ENCODE data around the gene FAM229A.

Gene FAM229A

DNA sequence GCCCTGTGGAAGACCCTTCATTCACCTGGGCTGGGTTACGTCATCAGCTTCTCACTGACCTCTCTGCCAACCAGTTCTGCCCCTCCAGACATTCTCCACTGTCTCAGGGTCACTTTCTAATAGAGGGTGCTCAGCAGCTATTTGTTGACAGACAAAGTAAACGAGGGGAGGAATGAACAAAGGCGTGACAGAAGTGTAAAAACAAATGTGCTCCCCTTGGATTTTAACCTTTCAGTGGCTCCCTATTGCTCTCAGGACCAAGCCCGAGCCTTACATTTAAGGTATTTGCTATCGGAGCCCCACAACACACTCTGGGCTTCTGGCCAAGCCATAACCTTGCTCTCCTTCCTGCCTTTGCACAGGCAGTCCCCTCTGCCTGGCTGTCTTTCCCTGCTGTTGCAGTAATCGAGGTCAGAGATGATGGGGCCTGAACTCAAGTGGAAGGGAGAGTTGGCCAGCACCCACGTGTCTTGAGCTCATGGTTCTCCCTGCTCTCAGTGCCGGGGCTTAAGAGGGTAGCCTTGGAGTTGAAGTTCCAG, 16.9 kb downstream of the FAM229A start:
- DNase-seq = no peak

GRCh38 chr1:32342704-32343103, 19.6 kb downstream of the FAM229A start:
- DNase-seq = no peak

DNA sequence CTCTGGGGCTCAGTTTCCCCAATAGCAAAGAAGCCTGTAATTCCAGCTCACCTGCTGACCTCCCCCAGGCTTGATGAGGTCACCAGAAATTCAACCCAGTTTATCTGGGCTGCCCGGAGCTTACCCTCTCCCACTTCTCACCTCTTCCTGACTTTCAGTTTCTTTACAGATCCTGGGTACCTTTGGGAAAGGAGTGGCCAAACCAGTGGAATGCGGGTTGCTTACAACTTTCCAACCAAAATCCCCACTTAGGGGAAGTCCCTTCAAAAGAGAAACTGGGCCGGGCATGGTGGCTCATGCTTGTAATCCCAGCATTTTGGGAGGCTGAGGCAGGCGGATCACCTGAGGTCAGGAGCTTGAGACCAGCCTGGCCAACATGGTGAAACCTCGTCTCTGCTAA, 20.3 kb downstream of the FAM229A start:
- no peak for DNase-seq

- DNase-seq = no peak
These were observed 21.0 kb downstream of the FAM229A start for GRCh38 chr1:32341186-32341757.

DNA sequence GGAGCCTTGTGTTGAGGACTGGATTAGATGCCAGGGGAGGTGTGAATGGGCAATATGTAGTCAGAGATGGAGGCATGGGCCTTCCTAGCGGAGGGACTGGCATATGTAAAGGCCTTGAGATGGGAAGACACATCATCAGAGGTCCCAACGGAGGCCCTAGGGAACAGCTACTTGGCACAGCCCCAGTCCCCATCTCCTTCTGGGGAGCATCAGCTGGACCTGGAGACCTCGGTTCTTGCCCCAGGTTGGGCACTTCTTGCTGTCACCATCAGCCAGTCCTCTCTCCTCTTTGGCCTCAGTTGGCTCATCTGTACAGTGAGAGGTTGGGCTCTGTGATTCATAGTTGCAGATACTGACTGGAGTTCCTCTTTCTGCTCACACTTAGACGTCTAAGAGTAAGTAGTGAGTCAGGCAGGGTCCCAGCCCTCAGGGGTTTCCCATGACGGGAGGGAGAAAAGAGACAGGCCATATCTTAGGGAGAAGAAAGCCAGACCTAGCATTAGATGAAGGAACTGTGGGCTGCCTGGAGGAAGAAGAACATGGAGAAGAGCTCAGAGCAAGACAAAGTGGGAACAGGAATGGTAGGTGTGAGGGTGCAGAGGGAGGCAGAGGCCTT, 22.8 kb downstream of the FAM229A start:
- DNase-seq = no peak

DNA sequence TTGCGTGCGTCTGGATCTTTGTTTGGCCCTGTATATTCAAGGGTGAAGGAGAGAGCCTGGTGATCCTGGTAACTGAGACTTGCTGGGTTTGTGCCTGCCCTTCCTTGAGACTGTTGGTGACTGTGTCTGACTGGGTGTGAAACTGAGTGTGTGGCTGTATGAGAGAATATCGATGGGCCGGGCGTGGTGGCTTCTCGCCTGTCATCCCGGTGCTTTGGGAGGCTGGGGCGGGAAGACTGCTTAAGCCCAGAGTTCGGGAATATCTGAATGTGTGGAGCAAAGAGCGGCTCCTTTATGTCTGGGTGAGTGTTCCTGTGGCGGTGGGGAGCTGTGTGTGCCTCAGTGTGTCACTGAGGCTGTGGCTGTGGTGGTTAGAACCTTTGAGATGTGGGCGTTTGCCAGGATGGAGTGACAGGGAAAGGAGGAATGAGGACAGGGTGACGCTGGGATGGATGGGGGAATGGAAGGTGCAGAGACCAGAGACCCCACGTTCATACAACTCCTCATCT, 23.6 kb downstream of the FAM229A start:
- no peak for DNase-seq

DNA sequence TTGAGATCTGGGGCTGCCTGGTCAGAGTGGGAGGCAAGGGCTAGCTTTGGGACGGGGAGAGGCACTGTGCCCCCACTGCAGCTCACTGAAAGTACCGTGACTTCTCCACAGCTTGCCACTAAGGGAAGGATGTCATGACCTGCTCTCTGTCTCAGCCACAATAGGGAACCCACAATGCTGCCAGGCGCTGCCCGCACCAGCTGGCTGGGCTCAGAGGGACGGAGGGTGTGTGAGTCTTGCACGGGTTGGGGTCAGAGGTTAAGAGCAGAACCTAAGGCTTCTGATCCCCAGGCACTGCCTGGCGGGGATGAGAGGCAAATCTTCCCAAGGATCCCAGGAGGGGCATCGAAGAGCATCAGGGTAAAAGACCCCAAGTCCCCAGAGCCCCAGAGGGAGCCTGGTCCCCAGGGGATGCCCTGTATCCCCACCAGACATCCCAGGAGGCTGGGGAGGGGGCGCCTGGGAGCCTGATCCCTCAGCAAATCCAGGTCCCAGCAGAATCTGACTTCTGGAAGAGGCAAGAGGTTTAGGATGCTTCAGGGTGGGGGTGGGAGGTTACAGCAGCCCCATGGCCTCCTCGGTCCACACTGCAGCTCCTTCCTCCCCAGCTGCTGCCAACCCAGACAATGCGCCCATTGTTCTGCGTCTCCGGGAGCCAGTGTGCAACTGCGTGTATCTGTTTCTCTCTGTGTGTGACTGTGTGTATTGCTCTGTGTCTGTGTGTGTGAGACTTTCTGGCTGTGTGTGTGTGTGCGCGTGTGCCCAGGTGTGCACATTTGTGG, 24.2 kb downstream of the FAM229A start:
- peak; percentile 91 for DNase-seq

GRCh38 chr1:32336963-32337675, 25.2 kb downstream of the FAM229A start:
- no peak for DNase-seq

DNA sequence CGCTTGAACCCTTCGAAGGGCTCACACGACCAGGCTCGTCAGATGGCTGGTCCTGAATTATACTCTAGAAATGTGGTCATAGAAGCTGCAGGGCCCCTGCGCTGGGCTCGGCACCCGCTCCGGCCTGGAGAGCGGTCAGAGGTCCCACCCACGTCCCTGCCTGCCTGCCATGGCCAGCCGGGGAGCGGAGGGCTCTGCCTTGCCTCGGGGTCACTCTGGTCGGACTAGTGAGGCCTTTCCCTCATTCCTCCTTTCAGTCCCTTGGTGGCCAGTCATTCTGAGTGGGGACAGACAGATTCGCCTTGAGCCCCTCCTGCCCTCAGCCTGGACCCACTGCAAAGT, 25.7 kb downstream of the FAM229A start:
- DNase-seq = no peak

- peak; percentile 64 for DNase-seq
These were observed 26.3 kb downstream of the FAM229A start, which contains the start of gene MARCKSL1 for GRCh38 chr1:32335790-32336590. MARCKSL1 (minus strand) TSS chr1:32336233; CDS start chr1:32336033, 200 bp downstream.

DNA sequence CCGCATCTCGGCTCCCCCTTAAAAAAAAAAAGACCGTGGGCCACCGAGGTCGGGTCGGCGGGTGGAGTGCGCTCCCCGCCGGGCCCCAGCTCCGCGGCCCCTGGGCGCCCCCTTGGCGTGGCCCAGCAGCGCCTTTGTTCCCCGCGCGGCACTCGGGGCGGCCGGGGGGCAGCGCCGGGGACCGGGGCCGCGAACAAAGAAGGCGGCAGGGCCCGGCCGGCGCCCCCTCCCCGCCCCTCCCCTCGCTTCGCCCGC, 26.8 kb downstream of the FAM229A start:
- DNase-seq = no peak

DNA sequence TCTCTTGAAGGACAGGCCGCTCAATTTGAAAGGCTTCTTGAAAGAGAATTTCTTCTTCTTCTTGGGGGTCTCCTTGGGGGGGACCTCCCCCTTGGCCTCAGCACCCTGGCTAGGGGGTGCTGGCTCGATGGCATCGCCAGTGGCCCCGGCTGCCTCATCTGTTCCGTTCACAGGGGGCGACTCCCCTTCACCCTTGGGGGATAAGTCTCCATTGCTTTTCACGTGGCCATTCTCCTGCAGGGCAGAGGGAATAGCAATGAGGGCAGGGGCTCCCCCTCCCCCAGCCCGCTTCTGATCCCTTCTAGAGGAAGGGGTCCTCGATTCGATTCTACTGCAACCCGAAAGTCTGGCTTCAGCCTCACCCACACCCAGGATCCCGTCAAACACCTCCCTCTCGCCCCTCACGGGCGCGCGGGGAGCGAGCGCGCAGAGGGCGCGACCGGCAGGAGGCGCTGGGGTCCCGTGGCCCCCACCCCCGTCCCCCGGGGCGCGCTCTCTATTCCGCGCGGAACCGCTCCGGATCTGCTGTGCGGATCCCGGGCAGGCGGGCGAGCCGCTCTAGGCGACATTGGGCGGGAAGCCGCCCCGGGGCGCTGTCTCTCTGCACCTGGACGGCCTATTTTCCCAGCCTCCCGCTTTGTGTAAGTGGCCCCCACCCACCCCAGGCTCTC, 27.3 kb downstream of the FAM229A start:
- no peak for DNase-seq

GRCh38 chr1:32334274-32334861, 27.9 kb downstream of the FAM229A start:
- DNase-seq = no peak

DNA sequence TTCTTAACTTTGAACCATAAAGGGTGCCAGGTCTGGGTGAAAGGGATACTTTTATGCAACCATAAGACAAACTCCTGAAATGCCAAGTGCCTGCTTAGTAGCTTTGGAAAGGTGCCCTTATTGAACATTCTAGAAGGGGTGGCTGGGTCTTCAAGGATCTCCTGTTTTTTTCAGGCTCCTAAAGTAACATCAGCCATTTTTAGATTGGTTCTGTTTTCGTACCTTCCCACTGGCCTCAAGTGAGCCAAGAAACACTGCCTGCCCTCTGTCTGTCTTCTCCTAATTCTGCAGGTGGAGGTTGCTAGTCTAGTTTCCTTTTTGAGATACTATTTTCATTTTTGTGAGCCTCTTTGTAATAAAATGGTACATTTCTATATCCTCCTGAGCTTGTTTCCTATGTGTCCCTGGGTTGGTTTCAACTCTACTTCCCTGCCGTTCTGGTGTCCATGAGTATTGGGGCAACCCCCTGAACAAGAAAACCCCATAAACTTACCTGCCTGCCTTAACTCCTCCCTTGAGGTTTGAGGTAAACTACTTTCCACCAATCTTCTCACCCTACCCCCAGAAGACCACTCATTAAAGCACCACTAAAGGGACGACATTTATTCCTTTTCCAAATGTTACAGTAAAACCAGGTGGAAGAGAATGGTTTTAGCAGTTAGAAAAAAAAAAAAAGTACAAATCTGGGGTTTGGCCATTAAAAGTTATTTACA, 28.9 kb downstream of the FAM229A start:
- no peak for DNase-seq

- DNase-seq = no peak
These were observed 29.8 kb downstream of the FAM229A start for GRCh38 chr1:32332290-32333079.

- DNase-seq = no peak
These were observed 30.7 kb downstream of the FAM229A start for GRCh38 chr1:32331549-32331948.

DNA sequence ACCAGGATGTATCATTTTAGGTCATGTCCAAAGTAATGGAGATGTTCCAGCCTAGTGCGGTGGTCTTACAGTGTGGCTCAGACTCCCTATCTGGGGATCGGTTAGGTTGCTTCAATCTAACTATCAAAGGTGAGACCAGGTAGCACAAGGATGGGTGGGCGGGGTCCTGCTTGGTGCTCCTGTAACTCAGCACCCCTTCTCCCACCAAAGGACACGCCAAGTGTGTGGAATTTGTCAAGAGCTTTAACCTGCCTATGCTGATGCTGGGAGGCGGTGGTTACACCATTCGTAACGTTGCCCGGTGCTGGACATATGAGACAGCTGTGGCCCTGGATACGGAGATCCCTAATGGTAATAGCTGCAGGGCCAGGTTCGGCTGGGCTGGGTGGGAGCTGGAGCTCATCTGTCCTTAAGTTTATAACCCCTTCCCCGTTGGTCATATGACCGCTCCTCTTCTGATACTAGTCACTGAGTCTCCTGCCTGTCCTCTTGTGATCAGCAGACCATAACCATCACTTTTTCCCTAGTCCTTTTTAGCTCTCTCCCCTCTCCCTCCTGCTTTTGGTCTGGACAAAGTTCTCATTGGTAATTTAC, 31.6 kb downstream of the FAM229A start:
- DNase-seq = no peak

DNA sequence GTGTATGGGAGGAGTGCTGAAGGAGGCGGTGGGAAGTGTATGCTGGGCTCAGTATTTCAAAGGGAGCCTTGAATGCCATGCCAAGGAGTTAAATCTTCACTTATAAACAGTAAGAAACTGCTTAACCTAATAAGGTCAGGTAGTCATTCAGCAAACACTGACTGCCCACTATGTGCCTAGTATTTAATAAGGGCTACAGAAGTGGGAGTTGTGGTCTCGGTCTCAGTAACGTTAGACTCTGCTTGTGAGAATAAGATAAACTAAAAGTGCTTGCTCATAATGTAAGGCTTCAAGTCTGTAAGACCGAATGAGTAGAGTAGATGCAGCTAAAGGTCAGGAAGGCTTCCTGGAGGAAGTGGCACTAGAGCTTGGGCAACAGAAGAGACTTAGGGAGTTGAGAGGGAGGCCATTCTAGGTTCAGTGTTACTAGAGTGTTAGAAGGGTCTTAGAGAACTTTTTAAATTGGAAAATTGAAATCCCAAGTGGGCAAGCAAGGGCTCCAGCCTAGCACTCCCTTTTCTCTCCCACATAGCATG, 32.3 kb downstream of the FAM229A start:
- no peak for DNase-seq

DNA sequence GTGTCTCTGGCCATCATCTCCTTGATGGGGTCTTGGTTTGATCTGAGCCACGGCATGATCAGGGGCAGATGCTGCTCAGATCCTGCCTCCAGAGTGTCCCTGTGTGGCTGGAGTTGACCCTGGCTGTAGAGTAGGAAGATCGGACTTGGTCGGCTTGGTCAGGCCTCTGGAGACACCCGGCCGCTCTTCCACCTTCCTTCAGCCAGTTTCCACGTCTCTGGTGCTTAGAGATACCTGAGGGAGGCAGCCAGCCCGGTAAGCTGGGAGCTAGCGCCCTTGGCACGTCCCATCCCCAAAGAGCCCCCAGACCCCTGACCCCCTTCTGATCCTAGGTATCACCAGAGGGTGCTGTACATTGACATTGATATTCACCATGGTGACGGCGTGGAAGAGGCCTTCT, 35.1 kb downstream of the FAM229A start:
- no peak for DNase-seq
